NCI-H82 treated with DMSO at 0.1 percent for 48 hours (cell line): ENCODE measurements around the gene ARID3B.
A peak's percentile ranks its signal among the peaks of the same experiment; 100 is the strongest.

Experiments
- DNase-seq: peaks from one replicate; lab custom pipeline; 2025; ENCODE audit not compliant: unreplicated experiment; lab: John Stamatoyannopoulos, UW

The ARID3B gene

GRCh38 chr15:74603026-74603788, 62.2 kb downstream of the ARID3B start:
- DNase-seq: no peak

GRCh38 chr15:74603789-74604705, 63.0 kb downstream of the ARID3B start:
- DNase-seq: no peak

- DNase-seq: no peak
Observed at GRCh38 chr15:74604983-74605794, 64.2 kb downstream of the ARID3B start.

GRCh38 chr15:74605795-74606150, 64.8 kb downstream of the ARID3B start:
- DNase-seq: no peak

GRCh38 chr15:74608786-74609185, 67.8 kb downstream of the ARID3B start:
- no peak for DNase-seq

- DNase-seq: no peak
Observed at GRCh38 chr15:74609938-74610301, 68.9 kb downstream of the ARID3B start.

GRCh38 chr15:74610302-74610951, 69.4 kb downstream of the ARID3B start:
- no peak for DNase-seq

GRCh38 chr15:74611341-74611740, 70.3 kb downstream of the ARID3B start:
- DNase-seq: no peak

- no peak for DNase-seq
Observed at GRCh38 chr15:74611834-74612233, 70.8 kb downstream of the ARID3B start.

- no peak for DNase-seq
Observed at GRCh38 chr15:74612677-74613076, 71.7 kb downstream of the ARID3B start.

- no peak for DNase-seq
Observed at GRCh38 chr15:74613089-74613952, 72.3 kb downstream of the ARID3B start.

GRCh38 chr15:74613953-74614743, 73.1 kb downstream of the ARID3B start:
- DNase-seq: no peak

- peak; percentile 42 for DNase-seq
Observed at GRCh38 chr15:74614744-74615507, 73.9 kb downstream of the ARID3B start.

- DNase-seq: peak; percentile 89
Observed at GRCh38 chr15:74615508-74616365, 74.7 kb downstream of the ARID3B start, which contains the start of gene CLK3. Gene CLK3, plus strand, starts transcription at chr15:74615836. Its CDS starts 3,361 bp downstream, at chr15:74619197.

- DNase-seq: no peak
Observed at GRCh38 chr15:74616366-74616939, 75.4 kb downstream of the ARID3B start.

GRCh38 chr15:74616996-74617395, 76.0 kb downstream of the ARID3B start:
- no peak for DNase-seq
